NB4 (cell line): Measurements from ENCODE around the gene GLT6D1.

Source experiments
- CTCF ChIP-seq: IDR thresholded peaks from one replicate; pipeline ENCODE4 v1.5.1; 2012; ENCODE audit warnings: low read depth, low read length
- MAX ChIP-seq: IDR thresholded peaks from 2 replicates; pipeline ENCODE4 v1.6.1; 2011; ENCODE audit warnings: low read depth, low read length
- POLR2A ChIP-seq: IDR thresholded peaks from 2 replicates; pipeline ENCODE4 v1.6.1; 2011; ENCODE audit warnings: mild to moderate bottlenecking; ENCODE audit not compliant: insufficient read length; ENCODE audit errors: extremely low read depth

GRCh38 chr9:135614821-135615665 lies 24.3 kb downstream of the GLT6D1 start:
- no peak for TF ChIP-seq POLR2A
- no peak for TF ChIP-seq CTCF
- no peak for TF ChIP-seq MAX
